AG04449 (cell line): ENCODE results near the gene DYNLT1.
"Not testable (repeated sequence)": the region's sequence is repeated elsewhere in the genome, so short reads cannot be mapped to it uniquely, and the experiment has no call there.

Source experiments
- CTCF ChIA-PET: fragments of 350-600 bp; formaldehyde crosslinking; extraction: SDS; loops from one replicate; lab custom pipeline; 2021; ENCODE audit warnings: antibody characterized with exemption; lab: Yijun Ruan, JAX
- POLR2A ChIA-PET: fragments of 400-600, 350-600 bp; formaldehyde crosslinking; extraction: SDS; loops from one replicate; lab custom pipeline; 2020; ENCODE audit warnings: antibody characterized with exemption, inconsistent platforms; lab: Yijun Ruan, JAX
- DNase-seq: peaks from one replicate; pipeline ENCODE4 v3.0.0-alpha.2; 2010; ENCODE audit warnings: low read depth, low spot score
- H3K4me3 ChIP-seq: 2 replicates; pipeline ENCODE4 v1.5.1; 2011; ENCODE audit warnings: low read depth, mild to moderate bottlenecking, control low read depth, low read length
- TF ChIP-seq, protein P1 (sequence below): IDR thresholded peaks from one replicate; pipeline ENCODE4 v1.5.1; 2011; ENCODE audit warnings: mild to moderate bottlenecking, moderate library complexity, low read length, control low read depth, inconsistent platforms; ENCODE audit not compliant: insufficient read depth; ENCODE audit errors: missing control alignments

Gene DYNLT1

DNA sequence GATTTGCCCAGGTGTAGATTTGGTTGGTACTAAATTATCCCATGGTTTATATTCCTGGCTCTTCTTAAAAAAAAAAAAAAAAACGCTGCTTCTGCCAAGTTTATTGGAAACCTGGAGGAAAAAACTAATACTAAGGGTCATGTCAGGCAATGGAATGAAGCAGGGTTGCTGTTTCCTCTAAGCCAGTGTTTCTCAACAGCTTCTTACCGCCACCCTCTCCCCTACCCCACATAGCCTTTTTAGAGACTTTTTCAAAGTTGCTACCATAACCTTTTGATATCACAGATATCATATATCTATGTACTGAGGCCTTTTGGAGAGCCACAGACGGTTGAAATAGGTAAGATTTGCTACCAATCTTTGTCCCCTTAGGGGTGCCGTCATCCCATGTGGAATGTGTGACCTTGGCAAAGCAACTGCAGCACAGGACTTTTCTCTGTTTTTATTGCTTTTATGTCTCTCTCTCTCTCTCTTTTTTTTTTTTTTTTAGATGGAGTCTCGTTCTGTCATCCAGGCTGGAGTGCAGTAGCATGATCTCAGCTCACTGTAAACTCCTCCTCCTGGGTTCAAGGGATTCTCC lies 40.3 kb upstream of the DYNLT1 start:
- H3K4me3 ChIP-seq: no peak overlapping the region
- ChIA-PET POLR2A (no interaction called here), CTCF (interaction anchor here (0.7 kb wide), 1 partner anchor 463 kb away, joined by 3 read pairs; no protein-coding TSS in a partner anchor)
- no peak for DNase-seq
- TF ChIP-seq, protein P1, sequence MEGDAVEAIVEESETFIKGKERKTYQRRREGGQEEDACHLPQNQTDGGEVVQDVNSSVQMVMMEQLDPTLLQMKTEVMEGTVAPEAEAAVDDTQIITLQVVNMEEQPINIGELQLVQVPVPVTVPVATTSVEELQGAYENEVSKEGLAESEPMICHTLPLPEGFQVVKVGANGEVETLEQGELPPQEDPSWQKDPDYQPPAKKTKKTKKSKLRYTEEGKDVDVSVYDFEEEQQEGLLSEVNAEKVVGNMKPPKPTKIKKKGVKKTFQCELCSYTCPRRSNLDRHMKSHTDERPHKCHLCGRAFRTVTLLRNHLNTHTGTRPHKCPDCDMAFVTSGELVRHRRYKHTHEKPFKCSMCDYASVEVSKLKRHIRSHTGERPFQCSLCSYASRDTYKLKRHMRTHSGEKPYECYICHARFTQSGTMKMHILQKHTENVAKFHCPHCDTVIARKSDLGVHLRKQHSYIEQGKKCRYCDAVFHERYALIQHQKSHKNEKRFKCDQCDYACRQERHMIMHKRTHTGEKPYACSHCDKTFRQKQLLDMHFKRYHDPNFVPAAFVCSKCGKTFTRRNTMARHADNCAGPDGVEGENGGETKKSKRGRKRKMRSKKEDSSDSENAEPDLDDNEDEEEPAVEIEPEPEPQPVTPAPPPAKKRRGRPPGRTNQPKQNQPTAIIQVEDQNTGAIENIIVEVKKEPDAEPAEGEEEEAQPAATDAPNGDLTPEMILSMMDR: no peak

DNA sequence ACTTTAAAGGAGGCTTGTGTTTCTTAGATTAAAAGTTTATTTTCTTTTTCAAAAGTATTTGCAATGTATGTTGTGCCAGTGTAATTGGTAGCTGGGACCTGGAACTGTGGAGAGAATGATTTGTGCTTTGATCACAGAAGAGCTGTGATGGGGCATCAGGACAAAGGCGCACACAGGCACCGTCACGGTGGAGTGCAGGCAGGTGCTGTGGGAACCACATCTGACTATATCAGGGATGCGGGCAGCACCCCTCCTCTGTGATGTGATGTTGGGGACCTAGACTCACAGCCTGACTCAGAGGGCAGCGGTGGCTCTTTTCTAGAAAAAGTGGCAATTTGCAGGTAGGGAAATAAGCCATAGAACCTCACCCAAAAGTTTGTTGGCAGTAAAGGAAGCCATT lies 39.8 kb upstream of the DYNLT1 start:
- TF ChIP-seq, protein P1: no peak
- POLR2A ChIA-PET: no interaction called here
- no peak overlapping the region for H3K4me3 ChIP-seq
- CTCF ChIA-PET: interaction anchor here (0.7 kb wide), 1 partner anchor 463 kb away, joined by 3 read pairs; no protein-coding TSS in a partner anchor
- no peak for DNase-seq

DNA sequence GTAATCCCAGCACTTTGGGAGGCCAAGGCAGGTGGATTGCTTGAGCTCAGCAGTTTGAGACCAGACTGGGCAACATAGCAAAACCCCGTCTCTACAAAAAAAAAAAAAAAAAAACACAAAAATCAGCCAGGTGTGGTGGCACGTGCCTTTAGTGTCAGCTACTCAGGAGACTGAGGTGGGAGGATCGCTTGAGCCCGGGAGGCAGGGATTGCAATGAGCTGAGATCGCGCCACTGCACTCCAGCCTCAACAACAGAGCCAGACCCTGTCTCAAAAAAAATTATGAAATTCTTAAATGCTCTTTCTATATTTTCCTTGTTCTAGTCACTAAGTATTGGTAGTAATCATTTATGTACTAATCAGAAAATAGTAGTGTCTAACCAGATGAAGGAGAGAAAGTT lies 35.9 kb upstream of the DYNLT1 start:
- ChIA-PET CTCF (interaction anchor here (3.1 kb wide), 1 partner anchor 11 kb away, joined by 15 read pairs; no protein-coding TSS in a partner anchor), POLR2A (no interaction called here)
- DNase-seq: no peak
- TF ChIP-seq, protein P1: no peak
- H3K4me3 ChIP-seq: no peak overlapping the region

DNA sequence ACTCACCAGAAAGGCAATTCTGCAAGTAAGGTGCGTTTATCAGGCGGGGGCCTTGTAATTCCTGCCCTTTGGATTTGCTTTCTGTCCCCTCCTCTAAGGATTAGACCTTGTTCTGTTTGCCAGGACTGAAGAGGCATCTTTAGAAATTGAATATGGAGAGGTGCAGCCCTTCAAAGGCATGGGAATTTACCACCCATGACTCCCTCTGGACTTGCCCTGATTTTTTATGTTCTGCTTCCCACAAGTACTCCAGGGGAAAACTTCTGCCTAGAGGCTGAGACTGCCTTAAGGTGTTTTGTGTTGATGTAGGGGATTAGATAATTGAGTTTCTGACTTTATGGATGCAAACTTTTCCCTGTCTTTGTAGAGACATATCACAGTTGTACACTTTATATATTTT lies 35.5 kb upstream of the DYNLT1 start:
- no peak overlapping the region for H3K4me3 ChIP-seq
- CTCF ChIA-PET: interaction anchor here (1.0 to 3.1 kb wide), 2 partner anchors 11 to 24 kb away, joined by 4 to 15 read pairs; no protein-coding TSS in a partner anchor
- TF ChIP-seq, protein P1: no peak
- POLR2A ChIA-PET: no interaction called here
- no peak for DNase-seq

DNA sequence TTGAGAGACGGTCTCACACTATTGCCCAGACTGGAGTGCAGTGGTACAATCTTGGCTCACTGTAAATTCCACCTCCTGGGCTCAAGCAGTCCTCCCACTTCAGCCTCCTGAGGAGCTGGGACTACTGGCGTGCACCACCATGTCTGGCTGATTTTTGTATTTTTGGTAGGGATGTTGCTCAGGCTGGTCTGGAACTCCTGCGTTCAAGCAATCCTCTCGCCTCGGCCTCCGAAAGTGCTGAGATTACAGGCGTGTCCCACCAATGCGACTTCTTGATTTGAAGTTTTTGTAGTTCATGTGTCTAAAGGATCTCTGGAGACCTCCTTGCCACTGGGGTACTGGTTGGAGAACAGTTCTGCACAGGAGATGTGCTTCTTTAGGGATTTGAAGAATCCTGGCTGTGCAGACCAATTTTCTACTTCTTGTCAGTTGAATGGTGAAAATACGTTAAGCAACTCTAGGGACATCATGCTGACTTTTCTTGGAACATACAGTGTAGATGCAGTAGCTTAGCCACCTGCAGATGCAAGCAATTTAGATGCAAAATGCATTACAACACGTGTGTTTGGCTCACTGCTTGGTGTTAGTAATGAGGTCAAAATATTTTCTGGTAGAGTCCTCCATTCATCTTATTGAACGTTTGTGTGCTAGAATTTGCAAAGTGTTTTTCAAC lies 33.5 kb upstream of the DYNLT1 start:
- POLR2A ChIA-PET: no interaction called here
- H3K4me3 ChIP-seq: no peak overlapping the region
- TF ChIP-seq, protein P1: no peak
- CTCF ChIA-PET: interaction anchor here (2.4 kb wide), 1 partner anchor 13 kb away, joined by 14 read pairs; no protein-coding TSS in a partner anchor
- no peak for DNase-seq

DNA sequence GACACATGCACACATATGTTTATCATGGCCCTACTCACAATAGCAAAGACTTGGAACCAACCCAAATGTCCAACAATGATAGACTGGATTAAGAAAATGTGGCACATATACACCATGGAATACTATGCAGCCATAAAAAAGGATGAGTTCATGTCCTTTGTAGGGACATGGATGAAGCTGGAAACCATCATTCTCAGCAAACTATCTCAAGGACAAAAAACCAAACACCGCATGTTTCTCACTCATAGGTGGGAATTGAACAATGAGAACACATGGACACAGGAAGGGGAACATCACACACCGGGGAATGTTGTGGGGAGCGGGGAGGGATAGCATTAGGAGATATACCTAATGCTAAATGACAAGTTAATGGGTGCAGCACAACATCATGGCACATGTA lies 32.6 kb upstream of the DYNLT1 start:
- DNase-seq, H3K4me3 ChIP-seq, POLR2A ChIA-PET: not testable (repeated sequence)
- CTCF ChIA-PET: interaction anchor here (2.4 kb wide), 1 partner anchor 14 kb away, joined by 14 read pairs; no protein-coding TSS in a partner anchor
